Fibroblast of the aortic adventitia (primary cell): ENCODE results near the gene C1QTNF2. TPM values are rescaled to one million over a fixed set of nuclear protein-coding genes. Genes with fewer than 3 reads are reported as not detected.

Source experiments
- DNase-seq: peaks from one replicate; pipeline ENCODE4 v3.0.0-alpha.2; 2010; ENCODE audit warnings: low read depth
- H3K4me3 ChIP-seq: 2 replicates; pipeline ENCODE4 v1.5.1; 2011; ENCODE audit warnings: low read depth, mild to moderate bottlenecking, control low read depth, low read length, moderate library complexity
- CTCF ChIP-seq: IDR thresholded peaks from 2 replicates; pipeline ENCODE4 v1.5.1; 2011; ENCODE audit warnings: mild to moderate bottlenecking, low read length, control low read depth, inconsistent platforms; ENCODE audit not compliant: insufficient read depth
- total RNA-seq: library from RNA; depleted of rRNA; stranded (reverse); fragments of >200 nt; gene quantifications from 2 replicates; pipeline ENCODE4 v1.2.3, GENCODE V29; 2012; ENCODE audit warnings: low replicate concordance

C1QTNF2 gene
- total RNA-seq, 1 donor, result 2.0 TPM

GRCh38 chr5:160398806-160399205, 28.4 kb upstream of the C1QTNF2 start:
- peak overlapping the region; percentile 91 for H3K4me3 ChIP-seq
- DNase-seq, result peak; percentile 59
- TF ChIP-seq CTCF, result no peak

GRCh38 chr5:160397492-160397891, 27.1 kb upstream of the C1QTNF2 start:
- TF ChIP-seq CTCF, result no peak
- H3K4me3 ChIP-seq, result no peak overlapping the region
- no peak for DNase-seq

GRCh38 chr5:160395111-160395510, 24.7 kb upstream of the C1QTNF2 start:
- H3K4me3 ChIP-seq, result no peak overlapping the region
- TF ChIP-seq CTCF, result no peak
- DNase-seq, result no peak

- TF ChIP-seq CTCF, result peak; percentile 41
- no peak overlapping the region for H3K4me3 ChIP-seq
- DNase-seq, result peak; percentile 56
Observed at GRCh38 chr5:160390787-160391696, 20.6 kb upstream of the C1QTNF2 start.

- TF ChIP-seq CTCF, result no peak
Observed at GRCh38 chr5:160387445-160387844, 17.0 kb upstream of the C1QTNF2 start.

GRCh38 chr5:160385496-160385895, 15.1 kb upstream of the C1QTNF2 start:
- no peak overlapping the region for H3K4me3 ChIP-seq
- no peak for TF ChIP-seq CTCF
- DNase-seq, result no peak

More at GRCh38 chr5:160387445-160387844, 17.0 kb upstream of the C1QTNF2 start:
- no peak for DNase-seq
- no peak overlapping the region for H3K4me3 ChIP-seq
